Breast epithelium (tissue), 3 donors: ENCODE results near the gene GLIS1.

ENCODE experiments used
- CTCF ChIP-seq, 3 donors: fragments of 450-650 bp; IDR thresholded peaks; one replicate each; pipeline ENCODE4 v1.5.1; 2016 to 2017; ENCODE audit warnings: antibody characterized with exemption in 3 of 3, mild to moderate bottlenecking in 3 of 3, moderate library complexity in 3 of 3
- POLR2AphosphoS5 ChIP-seq, 3 donors: sonication (generic); formaldehyde crosslinking; IDR thresholded peaks; one replicate each; pipeline ENCODE4 v1.6.1; 2017; ENCODE audit warnings: antibody characterized with exemption in 3 of 3

DNA sequence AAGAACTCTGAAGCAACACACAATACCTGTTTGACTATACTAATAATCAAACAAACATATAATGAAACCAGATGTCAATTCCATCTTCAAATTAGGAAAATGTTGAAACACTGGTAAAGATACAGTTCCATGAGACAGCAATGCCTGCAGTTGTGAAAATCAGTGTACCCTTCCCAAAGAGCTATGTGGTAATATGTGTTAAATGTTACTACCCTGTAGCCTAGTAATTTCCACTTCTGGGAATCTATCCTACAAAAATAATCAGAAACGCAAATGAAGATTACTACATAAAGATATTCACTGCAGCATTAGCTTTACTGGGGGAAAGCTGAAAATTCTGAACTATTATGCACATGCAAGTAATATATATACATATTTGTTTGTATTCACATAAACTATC is 16.9 kb downstream of the GLIS1 start:
- TF ChIP-seq CTCF (IDR thresholded peaks at IDR 0.05): no peak
- TF ChIP-seq POLR2AphosphoS5 (IDR thresholded peaks at IDR 0.05): no peak
